GM13977 (cell line): Measurements from ENCODE around the gene SRPRA.

Experiments used
- DNase-seq: peaks from one replicate; pipeline ENCODE4 v3.0.0; 2012; ENCODE audit warnings: low spot score
- CTCF ChIP-seq: IDR thresholded peaks from 2 replicates; pipeline ENCODE4 v1.5.1; 2012; ENCODE audit warnings: mild to moderate bottlenecking, control low read depth; ENCODE audit not compliant: insufficient read depth; ENCODE audit errors: extremely low read depth, missing control alignments
- in situ Hi-C: fragments of 300-500 bp; cut with MboI; formaldehyde crosslinking; loops from one replicate; pipeline ENCODE4 v1.12.0; 2022; ENCODE audit warnings: low sequenced_read_pairs, low pct_unique_long_range_greater_than_20kb, mixed read lengths, inconsistent platforms; ENCODE audit not compliant: unreplicated experiment

Gene SRPRA

GRCh38 chr11:126279191-126279590 lies 10.5 kb upstream of the SRPRA start:
- DNase-seq, result no peak
- in situ Hi-C loops, result no loop called here
- no peak for TF ChIP-seq CTCF

GRCh38 chr11:126277780-126278179 lies 9.1 kb upstream of the SRPRA start:
- in situ Hi-C loops, result no loop called here
- no peak for TF ChIP-seq CTCF
- no peak for DNase-seq

DNA sequence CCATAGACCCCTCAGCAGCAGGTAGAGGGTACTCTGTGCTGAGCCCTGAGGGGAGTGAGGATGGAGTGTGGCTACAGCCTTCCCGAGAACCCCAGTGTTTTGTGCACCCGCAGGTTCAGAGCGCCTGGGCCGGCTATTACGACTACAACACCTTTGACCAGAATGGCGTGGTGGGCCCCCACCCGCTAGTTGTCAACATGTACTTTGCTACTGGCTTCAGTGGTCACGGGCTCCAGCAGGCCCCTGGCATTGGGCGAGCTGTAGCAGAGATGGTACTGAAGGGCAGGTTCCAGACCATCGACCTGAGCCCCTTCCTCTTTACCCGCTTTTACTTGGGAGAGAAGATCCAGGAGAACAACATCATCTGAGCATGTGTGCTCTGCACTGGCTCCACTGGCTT lies 8.6 kb upstream of the SRPRA start:
- no peak for DNase-seq
- in situ Hi-C loops, result no loop called here
- no peak for TF ChIP-seq CTCF

GRCh38 chr11:126268361-126268707 lies 361 bp downstream of the SRPRA start:
- in situ Hi-C loops, result no loop called here
- TF ChIP-seq CTCF, result no peak

GRCh38 chr11:126267650-126268049 lies 1.0 kb downstream of the SRPRA start:
- in situ Hi-C loops, result no loop called here
- TF ChIP-seq CTCF, result no peak
- no peak for DNase-seq

More at GRCh38 chr11:126268361-126268707, 361 bp downstream of the SRPRA start:
- no peak for DNase-seq

- in situ Hi-C loops, result no loop called here
- no peak for DNase-seq
- TF ChIP-seq CTCF, result no peak
These were observed 2.9 kb downstream of the SRPRA start for GRCh38 chr11:126265811-126266210.

- in situ Hi-C loops, result no loop called here
- no peak for TF ChIP-seq CTCF
- no peak for DNase-seq
These were observed 5.2 kb downstream of the SRPRA start for GRCh38 chr11:126263489-126263888.
